Panc1 (cell line): ENCODE data around the gene TRABD2B.

ENCODE experiments used
- CTCF ChIP-seq: fragments of 450-650 bp; IDR thresholded peaks from 2 replicates; pipeline ENCODE4 v1.5.1; 2017; ENCODE audit warnings: mild to moderate bottlenecking
- POLR2AphosphoS5 ChIP-seq: IDR thresholded peaks from 2 replicates; pipeline ENCODE4 v1.6.1; 2012; ENCODE audit warnings: mild to moderate bottlenecking, low read depth, low read length, moderate library complexity
- REST ChIP-seq, 2 experiments: IDR thresholded peaks; 2 replicates each; pipeline ENCODE4 v1.6.1; 2011 to 2012; ENCODE audit warnings: low read depth in 2 of 2, control low read depth in 1 of 2, low read length in 1 of 2, mild to moderate bottlenecking in 1 of 2, moderate library complexity in 1 of 2; ENCODE audit not compliant: insufficient read depth in 1 of 2
- SIN3A ChIP-seq: IDR thresholded peaks from 2 replicates; pipeline ENCODE4 v1.6.1; 2012; ENCODE audit warnings: low read depth, mild to moderate bottlenecking, low read length, moderate library complexity, borderline replicate concordance; ENCODE audit not compliant: insufficient read depth
- TCF7L2 ChIP-seq: IDR thresholded peaks from 2 replicates; pipeline ENCODE4 v1.6.1; 2011; ENCODE audit warnings: mild to moderate bottlenecking, low read depth, low read length, inconsistent platforms

GRCh38 chr1:48003741-48004531 lies 6.8 kb upstream of the TRABD2B start:
- TF ChIP-seq POLR2AphosphoS5 (no peak), CTCF (no peak), TCF7L2 (no peak), SIN3A (no peak), REST (IDR thresholded peaks at IDR 0.05; ENCODE audit: insufficient read depth in 1 of 2, low read depth in 2 of 2, low read length in 1 of 2) (no peak)
